NCI-H510A treated with DMSO at 0.1 percent for 48 hours (cell line): Measurements from ENCODE around the gene TMEM101.
"Not testable (repeated sequence)": the region's sequence is repeated elsewhere in the genome, so short reads cannot be mapped to it uniquely, and the experiment has no call there.

ENCODE experiments used
- DNase-seq: peaks from one replicate; lab custom pipeline; 2025; lab: John Stamatoyannopoulos, UW

TMEM101 gene

DNA sequence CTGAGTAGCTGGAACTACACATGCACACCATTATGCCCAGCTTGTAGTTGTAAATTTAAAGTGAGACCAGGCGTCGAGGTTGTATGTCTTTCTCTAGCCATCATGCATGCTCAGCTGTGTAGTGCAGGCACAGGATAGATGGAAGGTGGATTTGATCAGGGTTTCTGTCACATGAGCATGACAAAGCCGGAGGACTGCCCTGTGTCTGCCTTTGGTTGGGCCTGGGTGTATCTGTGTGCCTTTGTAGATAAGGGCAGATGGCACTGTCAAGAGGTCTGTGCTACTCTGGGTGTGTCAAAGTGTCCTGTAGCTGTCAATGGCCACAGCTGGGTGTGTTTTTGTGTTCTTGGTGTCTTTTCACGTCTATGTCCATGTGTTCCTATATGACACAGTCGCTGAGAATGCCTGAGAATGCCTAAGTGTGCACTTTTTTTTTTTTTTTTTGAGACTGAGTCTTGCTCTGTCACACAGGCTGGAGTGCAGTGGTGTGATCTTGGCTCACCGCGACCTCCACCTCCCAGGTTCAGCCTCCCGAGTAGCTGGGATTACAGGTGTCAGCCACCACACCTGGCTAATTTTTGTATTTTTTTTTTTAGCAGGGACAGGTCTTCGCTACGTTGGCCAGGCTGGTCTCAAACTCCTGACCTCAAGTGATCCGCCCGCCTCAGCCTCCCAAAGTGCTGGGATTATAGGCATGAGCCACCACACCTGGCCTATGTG is 14.5 kb downstream of the TMEM101 start:
- DNase-seq = no peak

DNA sequence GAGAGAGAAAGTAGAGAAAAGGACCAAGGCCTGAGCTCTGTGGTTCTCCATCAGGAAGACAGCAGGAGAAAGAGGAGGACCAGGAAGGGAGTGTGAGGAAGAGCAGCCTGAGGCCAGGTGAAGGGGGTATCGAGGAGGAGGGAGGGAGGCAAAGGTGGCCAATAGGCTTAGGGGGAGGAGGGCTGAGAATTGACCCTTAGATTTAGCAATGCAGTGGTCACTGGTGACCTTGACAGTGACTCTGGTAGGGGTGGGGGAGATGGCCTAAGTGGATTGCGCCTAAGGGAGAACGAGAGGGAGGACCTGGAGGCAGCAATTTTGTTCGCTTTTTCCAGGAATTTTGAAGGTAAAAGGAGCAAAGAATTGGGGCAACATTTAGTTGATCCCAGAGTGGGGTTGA is 15.7 kb downstream of the TMEM101 start:
- DNase-seq = no peak

DNA sequence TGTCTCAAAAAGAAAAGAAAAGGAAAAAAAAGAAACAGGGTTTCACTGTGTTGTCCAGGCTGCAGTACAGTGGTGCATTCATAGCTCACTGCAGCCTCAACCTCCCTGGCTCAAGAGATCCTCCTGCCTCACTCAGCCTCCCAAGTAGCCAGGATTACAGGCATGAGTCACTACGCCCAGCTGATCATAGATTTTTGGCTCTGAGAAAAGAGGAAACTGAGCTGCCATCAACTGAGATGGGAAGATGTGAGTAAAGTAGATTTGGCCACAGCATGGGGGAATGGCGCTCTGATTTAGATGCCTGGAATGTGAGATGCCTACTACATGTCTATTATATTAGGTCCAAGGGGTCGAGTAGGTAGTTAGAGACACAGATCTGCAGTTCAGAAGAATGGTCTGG is 16.2 kb downstream of the TMEM101 start:
- no peak for DNase-seq

DNA sequence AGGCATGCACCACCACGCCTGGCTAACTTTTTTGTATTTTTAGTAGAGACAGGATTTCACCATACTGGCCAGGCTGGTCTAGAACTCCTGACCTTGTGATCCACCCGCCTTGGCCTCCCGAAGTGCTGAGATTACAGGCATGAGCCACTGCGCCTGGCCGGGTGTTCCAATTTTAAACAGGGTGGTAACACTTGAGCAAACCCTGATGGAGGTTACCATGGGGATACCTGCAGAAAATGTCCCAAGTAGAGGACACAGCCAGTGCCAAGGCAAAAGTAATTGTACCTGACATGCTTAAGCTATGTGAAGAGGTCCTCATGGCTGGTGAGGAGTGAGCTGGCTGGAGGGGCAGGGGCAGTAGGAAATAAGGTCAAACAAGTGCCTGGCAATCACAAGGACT is 17.6 kb downstream of the TMEM101 start:
- DNase-seq = not testable (repeated sequence)

DNA sequence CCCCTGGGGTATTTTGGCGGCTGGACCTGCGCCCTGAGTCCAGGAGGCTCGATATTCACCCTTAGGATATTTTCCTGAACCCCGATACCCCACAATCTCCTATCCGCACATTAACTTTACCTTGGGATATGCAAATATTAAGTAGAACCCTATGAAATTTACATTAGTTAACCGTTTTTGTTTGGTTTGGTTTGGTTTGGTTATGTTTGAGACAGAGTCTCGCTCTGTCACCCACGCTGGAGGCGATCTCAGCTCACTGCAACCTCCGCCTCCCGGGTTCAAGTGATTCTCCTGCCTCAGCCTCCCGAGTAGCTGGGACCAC is 19.7 kb downstream of the TMEM101 start:
- DNase-seq = no peak

DNA sequence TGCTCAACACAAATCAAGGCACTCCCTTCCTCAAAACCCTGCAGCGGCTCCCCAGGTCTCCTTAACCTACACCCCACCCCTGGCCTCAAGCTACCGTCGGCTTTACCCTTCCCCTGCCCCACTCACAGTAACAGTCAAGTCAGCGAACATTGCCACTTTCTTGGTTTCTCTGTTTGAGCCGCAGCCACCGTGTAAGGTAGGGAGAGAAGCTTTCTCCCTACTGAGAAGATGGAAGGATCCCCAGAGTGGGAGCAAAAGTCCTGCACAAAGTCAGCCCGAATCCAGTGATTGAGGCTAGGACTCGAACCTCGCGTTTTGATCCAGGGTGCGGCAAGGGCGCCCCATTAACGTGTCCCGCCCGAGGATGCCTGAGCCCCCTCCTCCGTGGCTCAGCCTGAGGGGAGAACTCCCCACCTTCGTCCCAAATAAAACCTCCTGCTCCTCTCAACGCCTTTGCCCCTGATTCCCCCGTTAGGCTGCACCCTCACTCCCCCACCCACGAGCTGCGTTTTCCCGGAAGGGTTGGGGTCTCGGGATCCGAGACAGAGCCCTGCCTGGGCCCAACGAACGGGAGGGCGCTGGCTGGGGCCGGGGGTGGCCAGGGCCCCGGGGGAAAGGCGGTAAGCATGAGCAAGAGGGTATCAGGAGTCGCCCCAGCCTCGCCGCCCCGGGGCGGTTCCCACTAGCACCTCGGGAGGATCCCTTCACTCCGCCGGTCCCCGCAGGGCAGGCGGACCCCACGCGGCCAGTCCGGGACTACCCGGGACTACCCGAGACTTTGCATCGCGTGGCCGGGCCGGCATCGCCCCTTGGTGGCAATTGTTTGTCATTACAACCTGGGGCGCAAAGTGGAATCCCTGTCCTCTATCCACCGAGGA is 20.3 kb downstream of the TMEM101 start:
- DNase-seq = no peak

DNA sequence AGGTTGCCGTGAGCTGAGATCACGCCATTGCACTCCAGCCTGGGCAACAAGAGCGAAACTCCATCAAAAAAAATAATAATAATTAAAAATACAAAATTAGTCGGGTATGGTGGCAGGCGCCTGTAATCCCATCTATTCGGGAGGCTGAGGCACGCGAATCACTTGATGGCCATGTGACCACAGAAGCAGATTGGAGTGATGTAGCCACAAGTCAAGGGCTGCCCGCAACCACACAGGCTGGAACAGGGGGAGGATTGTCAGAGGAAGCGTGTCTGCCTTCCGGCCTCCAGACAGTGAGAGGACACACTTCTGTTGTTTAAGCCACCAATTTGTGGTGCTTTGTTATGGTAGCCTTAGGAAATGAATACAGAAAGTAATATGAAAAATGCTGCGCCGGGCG is 22.1 kb downstream of the TMEM101 start:
- DNase-seq = no peak

DNA sequence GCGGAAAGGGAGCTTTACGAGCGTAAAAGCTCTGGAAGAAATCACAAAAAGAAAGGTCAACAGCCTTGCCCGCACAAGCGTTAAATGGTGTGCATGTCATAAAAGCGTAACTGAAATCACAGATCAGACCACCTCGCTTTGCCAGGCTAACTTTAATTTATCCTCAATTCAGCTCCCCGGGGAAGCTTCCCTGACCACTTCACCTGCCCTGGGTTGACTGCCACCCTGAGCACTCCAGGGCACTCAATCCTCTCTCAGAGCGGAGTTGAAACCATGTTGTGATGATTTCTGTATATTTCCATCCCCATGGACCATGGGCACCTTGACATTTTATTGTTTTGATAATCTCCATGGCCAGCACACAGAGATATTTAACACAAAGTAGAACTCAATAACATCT is 26.5 kb downstream of the TMEM101 start:
- no peak for DNase-seq

DNA sequence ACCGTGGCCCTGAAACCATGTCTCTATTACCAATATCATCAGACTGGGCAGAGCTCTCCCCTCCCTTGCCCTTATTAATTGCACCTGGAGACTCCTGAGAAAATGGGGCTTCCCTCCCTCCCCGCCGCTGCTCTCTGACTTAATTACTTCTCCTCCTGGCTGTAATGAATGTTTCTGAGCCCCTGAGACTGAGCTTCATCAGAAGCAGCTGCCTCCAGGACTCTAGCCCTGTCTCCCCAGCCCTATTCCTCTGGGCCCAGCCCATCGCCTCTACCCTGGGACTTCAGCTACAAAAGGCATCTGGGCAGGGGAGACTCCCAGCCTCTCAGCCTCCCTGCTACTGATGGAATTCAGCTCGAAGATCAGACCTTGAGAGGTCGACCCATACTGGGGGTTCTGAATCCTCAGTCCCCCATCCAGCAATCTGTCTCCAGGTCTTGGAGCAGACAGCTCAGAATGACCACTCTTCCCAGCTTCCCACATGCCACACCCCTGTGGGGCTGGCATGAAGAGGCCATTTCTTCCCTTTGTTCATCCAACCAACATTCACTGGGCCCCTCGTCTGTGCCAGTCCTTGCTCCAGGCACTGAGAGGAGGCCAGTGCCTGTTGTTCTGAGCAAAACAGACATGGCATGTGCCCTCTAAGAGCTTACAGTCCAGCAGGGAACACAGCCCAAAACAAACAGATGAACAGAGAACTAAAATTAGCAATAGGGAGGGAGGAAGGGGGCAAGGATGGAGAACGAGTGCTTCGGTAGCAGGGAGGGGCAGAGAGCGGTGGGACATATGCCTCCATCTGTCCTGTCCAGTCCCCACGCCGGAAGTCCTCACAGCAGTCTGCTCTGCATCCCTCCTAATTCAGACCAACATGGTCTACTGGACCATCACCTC is 27.4 kb downstream of the TMEM101 start:
- DNase-seq = no peak

DNA sequence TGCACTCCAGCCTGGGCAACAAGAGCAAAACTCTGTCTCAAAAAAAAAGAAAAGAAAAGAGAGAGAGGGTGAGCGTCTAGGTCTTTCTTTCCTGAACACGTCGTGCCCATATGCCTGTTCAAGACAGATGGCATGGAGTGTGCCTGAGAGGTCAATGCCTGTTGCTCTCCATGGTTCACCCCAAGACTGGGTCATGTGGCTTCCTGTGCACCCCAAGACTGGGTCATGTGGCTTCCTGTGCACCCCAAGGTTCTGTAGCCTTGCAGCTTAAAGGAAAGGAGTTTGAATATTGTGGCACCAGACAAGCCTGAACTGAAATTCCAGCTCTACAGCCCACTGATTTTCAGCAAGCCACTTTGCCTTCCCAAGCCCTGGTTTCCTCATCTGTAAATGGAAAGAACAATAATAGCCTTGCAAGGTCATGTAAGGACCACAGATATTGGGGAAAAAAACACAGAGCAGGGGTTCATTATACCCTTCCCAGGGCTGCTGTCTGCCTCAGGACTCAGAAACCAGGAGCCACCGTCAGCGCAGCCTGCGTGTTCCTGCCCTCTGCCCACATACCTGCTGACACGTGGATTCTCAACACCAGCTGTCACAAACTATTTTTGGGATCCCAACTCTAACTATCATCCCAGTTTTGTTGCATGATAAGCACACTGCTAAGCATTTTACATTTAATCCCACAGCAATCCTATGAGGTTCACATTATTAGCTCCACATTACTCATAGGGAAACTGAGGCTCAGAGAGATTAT is 28.4 kb downstream of the TMEM101 start:
- no peak for DNase-seq

DNA sequence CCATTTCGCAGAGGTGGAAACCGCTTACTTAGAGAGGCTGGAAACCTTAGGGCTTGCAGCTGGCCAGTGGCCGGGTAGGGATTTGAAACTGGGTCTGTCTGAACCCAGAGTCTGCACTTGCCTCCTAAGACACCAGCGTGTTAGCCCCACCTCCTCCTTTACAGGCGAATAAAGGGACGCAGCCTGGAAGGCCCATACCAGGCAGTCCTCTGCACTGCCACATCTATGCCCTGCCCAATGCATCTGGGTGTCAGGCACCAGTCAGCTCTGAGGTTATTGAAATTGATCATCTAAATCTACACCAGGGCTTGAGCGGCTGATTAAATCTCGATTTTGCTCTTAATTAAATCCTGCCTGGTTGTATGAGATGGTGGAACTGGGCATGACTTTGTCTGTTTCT is 30.2 kb downstream of the TMEM101 start:
- DNase-seq = no peak

DNA sequence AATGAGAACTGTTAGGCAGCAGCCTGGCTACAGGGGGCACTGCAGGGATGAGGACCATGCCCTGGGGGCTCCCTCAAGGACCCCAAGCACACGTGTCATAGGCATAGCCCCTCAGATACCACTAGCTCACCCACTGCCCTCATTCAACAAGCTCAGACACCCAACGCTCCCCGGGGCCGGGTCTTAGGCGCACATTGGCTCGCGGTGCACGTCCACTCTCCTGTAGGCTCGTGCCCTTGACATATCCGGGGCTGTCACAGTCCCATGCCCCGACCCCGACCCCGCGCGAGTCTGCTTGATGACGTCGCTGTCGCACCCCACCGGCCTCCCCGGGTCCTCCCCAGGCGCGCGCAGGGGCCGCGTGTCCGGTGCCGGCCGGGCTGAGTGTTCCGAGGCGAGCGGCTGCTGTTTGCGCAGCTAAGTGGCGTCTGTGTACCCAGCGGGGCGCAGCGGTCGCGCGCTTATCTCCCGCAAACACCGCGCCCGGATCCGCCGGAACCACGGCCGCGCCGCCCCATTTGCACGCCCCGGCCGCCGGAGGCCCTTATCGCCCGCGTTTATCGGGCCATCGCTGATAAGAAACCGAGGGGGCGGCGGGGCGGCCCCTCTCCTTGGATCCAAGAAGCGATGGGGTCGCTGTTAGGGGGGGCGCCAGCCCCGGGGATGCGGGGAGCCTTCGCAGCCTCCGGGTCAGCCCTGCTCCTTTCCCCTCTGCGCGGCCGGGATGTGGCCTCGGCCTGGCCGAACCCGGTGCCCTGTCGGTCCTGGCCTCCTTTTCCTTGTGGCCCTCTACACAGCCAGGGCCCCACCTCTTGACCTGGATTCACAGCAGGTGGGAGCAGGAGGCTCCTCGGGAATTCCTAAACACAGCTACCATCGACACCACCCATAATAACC is 31.0 kb downstream of the TMEM101 start:
- DNase-seq = no peak

DNA sequence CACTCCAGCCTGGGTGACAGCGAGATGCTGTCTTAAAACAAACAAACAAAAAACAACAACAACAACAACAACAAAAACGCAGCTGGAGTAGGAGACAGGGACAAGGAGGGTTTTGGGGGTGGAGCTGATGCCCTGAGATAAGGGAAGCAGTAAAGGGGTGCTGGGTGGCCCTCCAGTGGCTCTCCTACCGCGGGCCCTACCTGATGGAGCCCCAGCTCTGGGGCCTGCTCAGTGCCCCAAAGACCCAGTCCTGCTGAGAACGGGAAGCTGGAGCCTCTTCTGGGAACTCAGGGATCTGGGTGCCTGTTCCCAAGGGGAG is 31.6 kb downstream of the TMEM101 start:
- no peak for DNase-seq

DNA sequence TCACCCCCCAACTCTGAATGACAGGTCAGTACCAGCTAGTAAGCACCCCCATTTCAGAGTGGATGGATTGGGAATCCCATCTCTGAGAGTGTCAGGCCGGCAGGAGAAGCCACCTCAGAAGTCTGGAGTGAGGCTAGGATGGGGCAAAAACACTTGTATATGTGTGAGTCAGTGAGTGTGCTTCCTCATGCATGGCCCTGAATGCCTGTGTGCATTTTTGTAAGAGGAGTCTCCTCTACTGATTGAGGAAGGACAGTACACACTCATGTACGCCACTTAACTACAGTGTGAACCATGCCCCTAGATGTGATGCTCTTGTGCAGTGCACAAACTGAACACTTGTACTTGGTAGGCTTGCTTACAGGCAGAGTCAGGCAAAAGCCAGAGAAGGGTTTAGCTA is 32.6 kb downstream of the TMEM101 start:
- no peak for DNase-seq

DNA sequence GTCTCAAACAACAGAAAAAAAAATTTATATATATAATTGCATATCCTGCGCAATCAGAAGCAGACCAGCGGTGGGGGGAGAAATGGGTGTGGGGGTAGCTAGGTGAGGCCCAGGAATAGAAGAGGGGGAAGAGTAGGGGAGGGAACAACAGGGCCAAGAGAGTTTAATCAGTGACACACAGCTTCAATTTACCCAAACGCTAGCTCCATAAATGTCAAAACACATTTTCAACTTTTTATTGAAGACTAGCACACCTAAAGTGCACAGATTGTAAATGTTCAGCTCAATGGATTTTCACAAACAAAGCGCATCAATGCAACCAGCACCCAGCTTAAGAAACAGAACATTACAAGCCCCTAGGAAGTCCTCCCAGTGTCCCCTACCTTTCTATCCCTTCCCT is 35.1 kb downstream of the TMEM101 start:
- DNase-seq = no peak

DNA sequence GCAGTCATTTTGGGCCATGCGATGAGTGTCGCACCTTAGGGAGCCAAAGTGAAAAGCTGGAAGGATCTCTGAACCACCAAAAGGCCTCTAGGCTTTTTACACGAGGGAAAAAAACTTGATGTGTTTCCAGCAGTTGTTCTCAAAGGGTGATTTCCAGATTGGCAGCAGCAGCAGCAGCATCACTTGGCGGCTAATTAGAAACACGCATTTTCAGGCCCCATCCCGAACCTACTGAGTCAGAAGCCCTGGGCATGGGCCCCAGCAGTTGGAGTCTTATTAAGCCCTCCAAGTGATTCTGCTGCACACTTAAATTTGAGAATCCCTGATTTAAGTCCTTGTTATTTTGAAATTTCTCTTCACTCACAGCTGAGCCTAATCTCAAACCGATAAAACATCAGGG is 35.8 kb downstream of the TMEM101 start:
- no peak for DNase-seq

DNA sequence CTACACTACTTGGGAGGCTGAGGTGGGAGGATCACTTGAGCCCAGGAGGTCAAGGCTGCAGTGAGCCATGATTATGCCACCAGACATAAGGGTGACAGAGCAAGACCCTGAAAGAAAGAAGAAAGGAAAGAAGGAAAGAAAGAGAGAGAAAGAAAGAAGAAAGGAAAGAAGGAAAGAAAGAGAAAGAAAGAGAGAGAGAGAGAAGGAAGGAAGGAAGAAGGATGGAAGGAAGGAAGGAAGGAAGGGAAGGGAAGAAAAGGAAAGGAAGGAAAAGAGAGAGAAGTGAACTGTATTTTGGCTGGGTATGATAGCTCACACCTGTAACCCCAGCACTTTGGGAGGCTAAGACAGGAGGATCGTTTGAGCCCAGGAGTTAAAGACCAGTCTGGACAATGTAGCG is 36.7 kb downstream of the TMEM101 start:
- DNase-seq = no peak

DNA sequence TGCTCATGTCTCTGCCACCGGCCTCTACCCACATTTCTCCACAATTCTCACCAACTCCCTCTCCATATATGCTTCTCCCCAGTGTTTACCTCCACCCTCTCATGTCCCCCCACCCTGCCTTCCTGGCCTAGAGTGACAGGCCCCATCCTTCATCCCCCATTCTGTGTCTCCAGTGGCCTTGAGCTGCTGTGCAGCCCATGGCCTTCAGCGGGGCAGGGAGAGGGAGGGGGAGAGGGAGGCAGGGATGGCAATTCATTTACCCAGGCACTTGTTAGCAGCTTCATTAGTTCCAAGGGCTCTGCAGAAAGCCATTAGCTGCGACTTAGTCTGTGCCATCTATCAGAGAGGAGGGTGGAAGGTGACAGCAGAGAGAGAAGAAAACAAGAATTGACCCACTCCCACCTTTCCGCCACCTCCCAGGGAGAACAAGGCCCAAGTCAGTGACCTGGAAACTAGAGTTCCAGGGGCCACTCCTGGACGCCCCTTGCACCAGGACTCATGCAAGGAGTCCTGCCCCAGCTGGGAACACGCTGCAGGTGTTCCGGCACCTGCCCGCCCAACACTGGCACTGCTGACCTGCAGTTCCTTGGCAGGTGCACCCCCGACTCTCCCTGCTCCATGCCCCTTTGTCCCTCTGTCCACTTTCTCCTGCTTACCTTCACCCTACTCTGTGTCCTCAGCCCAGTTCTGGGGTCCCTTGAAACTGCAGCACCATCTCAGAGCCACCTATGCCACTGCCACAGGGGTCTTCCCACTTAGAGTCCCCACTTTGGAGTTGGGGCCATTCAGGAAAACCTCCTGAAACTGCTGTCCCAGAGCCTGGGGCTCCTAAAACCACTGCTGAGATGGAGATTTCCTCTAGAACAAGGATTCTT is 37.6 kb downstream of the TMEM101 start:
- no peak for DNase-seq

DNA sequence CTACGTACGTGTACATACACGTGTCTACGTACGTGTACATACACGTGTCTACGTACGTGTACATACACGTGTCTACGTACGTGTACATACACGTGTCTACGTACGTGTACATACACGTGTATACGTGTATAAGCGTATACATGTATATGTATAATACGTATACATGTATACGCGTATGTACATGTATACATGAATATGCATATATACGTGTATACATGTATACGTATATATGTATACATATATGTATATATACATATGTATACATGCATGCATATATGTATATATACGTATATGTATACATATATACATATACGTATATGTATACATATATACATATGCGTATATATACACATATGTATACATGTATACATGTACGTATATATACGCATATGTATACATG is 38.9 kb downstream of the TMEM101 start:
- DNase-seq = no peak
